OCI-LY7 (cell line): ENCODE measurements around the gene ANKS1A. TPM values are rescaled to one million over a fixed set of nuclear protein-coding genes. Genes with fewer than 3 reads are reported as not detected.

ENCODE experiments used
- BruUV-seq: library from RNA; stranded (reverse); fragments of 400-500 nt; replicated peaks from 2 replicates; lab custom pipeline; 2021; lab: Mats Ljungman, UMichigan
- CTCF ChIA-PET: fragments of 300-600 bp; sonication (Branson Sonifier 250); formaldehyde crosslinking; loops from one replicate; lab custom pipeline; 2022; ENCODE audit warnings: antibody characterized with exemption; ENCODE audit not compliant: unreplicated experiment; lab: Charles Lee
- POLR2A ChIA-PET: fragments of 300-600 bp; sonication (Branson Sonifier 250); formaldehyde crosslinking; loops from one replicate; lab custom pipeline; 2022; ENCODE audit warnings: antibody characterized with exemption; lab: Charles Lee
- DNase-seq: peaks from one replicate; pipeline ENCODE4 v3.0.0-alpha.2; 2015; ENCODE audit warnings: low spot score
- H2AFZ ChIP-seq: fragments of 200-600 bp; sonication (generic), shearing (Covaris generic); 2 replicates; pipeline ENCODE4 v1.6.1; 2014; ENCODE audit warnings: mild to moderate bottlenecking, antibody characterized with exemption, low read length, moderate library complexity
- H3K27ac ChIP-seq: fragments of 200-600 bp; sonication (generic); 2 replicates; pipeline ENCODE4 v1.5.1; 2014; ENCODE audit warnings: mixed run types, low read depth, mild to moderate bottlenecking, moderate library complexity, low read length, inconsistent platforms; ENCODE audit not compliant: poor library complexity, severe bottlenecking
- H3K36me3 ChIP-seq: fragments of 200-600 bp; sonication (generic); 2 replicates; pipeline ENCODE4 v1.6.1; 2014; ENCODE audit warnings: mild to moderate bottlenecking, antibody characterized with exemption, low read length, moderate library complexity, mixed read lengths; ENCODE audit not compliant: insufficient read depth
- H3K4me1 ChIP-seq: fragments of 200-600 bp; sonication (generic); 2 replicates; pipeline ENCODE4 v1.5.1; 2014; ENCODE audit warnings: mild to moderate bottlenecking, low read length; ENCODE audit not compliant: insufficient read depth, poor library complexity, severe bottlenecking
- H3K4me2 ChIP-seq: fragments of 200-600 bp; sonication (generic); 2 replicates; pipeline ENCODE4 v1.6.1; 2014; ENCODE audit warnings: mild to moderate bottlenecking, low read length
- H3K4me3 ChIP-seq: fragments of 200-600 bp; sonication (generic); 2 replicates; pipeline ENCODE4 v1.5.1; 2014; ENCODE audit warnings: mild to moderate bottlenecking, low read depth, low read length; ENCODE audit not compliant: poor library complexity, severe bottlenecking
- H3K79me2 ChIP-seq: fragments of 200-600 bp; sonication (generic); 2 replicates; pipeline ENCODE4 v1.6.1; 2016; ENCODE audit warnings: low read depth, mild to moderate bottlenecking, low read length, moderate library complexity, mixed read lengths; ENCODE audit not compliant: insufficient read depth
- H3K9me2 ChIP-seq: fragments of 200-600 bp; sonication (generic); 2 replicates; pipeline ENCODE4 v1.6.1; 2016; ENCODE audit warnings: mild to moderate bottlenecking, low read length, mixed read lengths; ENCODE audit not compliant: insufficient read depth
- H3K9me3 ChIP-seq: fragments of 200-600 bp; sonication (generic); 2 replicates; pipeline ENCODE4 v1.6.1; 2014; ENCODE audit warnings: mild to moderate bottlenecking, mixed run types, low read length, mixed read lengths
- H4K20me1 ChIP-seq: fragments of 200-600 bp; sonication (generic); 2 replicates; pipeline ENCODE4 v1.6.1; 2014; ENCODE audit warnings: mild to moderate bottlenecking, antibody characterized with exemption, low read length, moderate library complexity, mixed read lengths; ENCODE audit not compliant: insufficient read depth
- CTCF ChIP-seq: fragments of 200-600 bp; sonication (generic); conservative IDR thresholded peaks from 2 replicates; pipeline ENCODE4 v1.5.1; 2014; ENCODE audit warnings: mild to moderate bottlenecking, antibody characterized with exemption, low read length, moderate library complexity, mixed read lengths
- EZH2phosphoT487 ChIP-seq: fragments of 200-600 bp; sonication (generic); IDR thresholded peaks from 2 replicates; pipeline ENCODE4 v1.6.1; 2018; ENCODE audit warnings: low read depth, borderline replicate concordance, mild to moderate bottlenecking, mixed run types, antibody characterized with exemption, low read length, moderate library complexity, mixed read lengths
- intact Hi-C: fragments of 100-400 bp; cut with micrococcal nuclease; formaldehyde crosslinking; loops from one replicate; pipeline ENCODE4 v1.10.0; 2022; ENCODE audit not compliant: unreplicated experiment
- total RNA-seq, 2 experiments: library from RNA; depleted of rRNA in 1 of 2; stranded (reverse); fragments of >200 nt in 1 of 2; shearing (Covaris generic) in 1 of 2; gene quantifications; 2 replicates each; pipeline ENCODE4 v1.2.3, GENCODE V29; 2014 to 2022

Gene ANKS1A
- total RNA-seq, 2 experiments from 2014 or later = 7.8 to 13.8 TPM

GRCh38 chr6:34887753-34888513 is 1.1 kb upstream of the ANKS1A start, which contains the start of gene TAF11:
Gene TAF11 (minus strand): TSS chr6:34888042. CDS start chr6:34887957, 85 bp downstream.
- H3K4me1 ChIP-seq = peaks cover 23% of the 10 kb centered on the region
- peak; percentile 94 for DNase-seq
- H3K27ac ChIP-seq = peak within 1 kb of the TSS; percentile 47
- peak within 1 kb of the TSS; percentile 92 for H2AFZ ChIP-seq
- H3K36me3 ChIP-seq = peaks cover 17% of the 10 kb centered on the region
- ChIA-PET POLR2A (interaction anchor here (0.6 to 1.5 kb wide), 11 partner anchors 9 to 289 kb away, joined by 3 to 7 read pairs (median 3); partner anchors contain the start of gene BLTP3A), CTCF (no interaction called here)
- no peaks in the 10 kb centered on the region for H3K9me2 ChIP-seq
- H3K79me2 ChIP-seq = peaks cover 34% of the 10 kb centered on the region
- H4K20me1 ChIP-seq = no peaks in the 10 kb centered on the region; the same call in 1 of the 2 replicates
- intact Hi-C loops = loop anchor here (5.0 to 10.0 kb wide), 2 partner anchors 131 to 213 kb away; partner anchors contain the start of gene SNRPC
- BruUV-seq = TSS peak; percentile 96
- no peaks in the 10 kb centered on the region for H3K9me3 ChIP-seq
- peak within 1 kb of the TSS; percentile 81 for H3K4me2 ChIP-seq
- TF ChIP-seq EZH2phosphoT487 (no peak), CTCF (no peak)
- H3K4me3 ChIP-seq = peak within 1 kb of the TSS; percentile 97

GRCh38 chr6:34888514-34888856 is 570 bp upstream of the ANKS1A start:
- Histone ChIP-seq H3K9me3 (no peaks in the 10 kb centered on the region), H3K27ac (peak overlapping the region; percentile 47), H4K20me1 (no peaks in the 10 kb centered on the region), H3K4me1 (peaks cover 23% of the 10 kb centered on the region), H3K9me2 (no peaks in the 10 kb centered on the region), H3K4me3 (peak overlapping the region; percentile 97), H3K36me3 (peaks cover 15% of the 10 kb centered on the region), H3K4me2 (peak overlapping the region; percentile 81), H3K79me2 (peaks cover 30% of the 10 kb centered on the region), H2AFZ (peak overlapping the region; percentile 92)
- POLR2A ChIA-PET = interaction anchor here (0.6 to 1.5 kb wide), 6 partner anchors 10 to 458 kb away, joined by 3 to 4 read pairs (median 4); no protein-coding TSS in a partner anchor
- peak; percentile 5 for DNase-seq
- no peak for TF ChIP-seq EZH2phosphoT487
- TF ChIP-seq CTCF = no peak
- intact Hi-C loops = loop anchor here (5.0 to 10.0 kb wide), 2 partner anchors 131 to 214 kb away; partner anchors contain the start of gene SNRPC
- CTCF ChIA-PET = interaction anchor here (0.6 kb wide), 1 partner anchor 1429 kb away, joined by 4 read pairs; no protein-coding TSS in a partner anchor
- no TSS peak for BruUV-seq
